Activated CD8-positive, alpha-beta memory T cell treated with anti-CD3 and anti-CD28 coated beads, Interleukin-2, amount 50 U/mL, for 48 hours (primary cell): ENCODE measurements around the gene UST.
"Not testable (repeated sequence)": the region's sequence is repeated elsewhere in the genome, so short reads cannot be mapped to it uniquely, and the experiment has no call there.

Experiments
- DNase-seq: peaks from one replicate; pipeline ENCODE4 v3.0.0-alpha.2; 2020

Gene UST

DNA sequence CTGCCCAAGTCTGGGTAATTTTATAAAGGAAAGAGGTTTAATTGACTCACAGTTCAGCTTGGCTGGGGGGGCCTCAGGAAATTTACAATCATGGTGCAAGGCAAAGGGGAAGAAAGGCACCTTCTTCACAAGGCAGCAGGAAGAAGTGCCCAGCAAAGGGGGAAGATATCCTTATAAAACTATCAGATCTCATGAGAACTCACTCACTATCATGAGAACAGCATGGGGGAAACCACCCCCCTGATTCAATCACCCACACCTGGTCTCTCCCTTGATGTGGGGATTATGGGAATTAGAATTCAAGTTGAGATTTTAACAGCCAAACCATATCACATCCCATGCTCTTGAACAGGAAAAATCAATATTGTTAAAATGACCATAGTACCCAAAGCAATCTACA lies 355.5 kb downstream of the UST start:
- DNase-seq = no peak

DNA sequence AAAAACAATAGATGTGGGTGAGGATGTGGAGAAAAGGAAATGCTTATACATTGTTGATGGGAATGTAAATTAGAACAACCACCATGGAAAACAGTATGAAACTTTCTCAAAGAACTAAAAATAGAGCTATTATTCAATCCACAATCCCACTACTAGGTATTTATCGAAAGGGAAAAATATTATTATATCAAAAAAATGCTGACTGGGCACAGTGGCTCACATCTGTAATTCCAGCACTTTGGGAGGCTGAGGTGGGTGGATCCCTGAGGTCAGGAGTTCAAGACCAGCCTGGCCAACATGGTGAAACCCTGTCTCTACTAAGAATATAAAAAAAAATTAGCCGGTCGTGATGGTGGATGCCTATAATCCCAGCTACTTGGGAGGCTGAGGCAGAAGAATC lies 357.1 kb downstream of the UST start:
- DNase-seq = not testable (repeated sequence)

DNA sequence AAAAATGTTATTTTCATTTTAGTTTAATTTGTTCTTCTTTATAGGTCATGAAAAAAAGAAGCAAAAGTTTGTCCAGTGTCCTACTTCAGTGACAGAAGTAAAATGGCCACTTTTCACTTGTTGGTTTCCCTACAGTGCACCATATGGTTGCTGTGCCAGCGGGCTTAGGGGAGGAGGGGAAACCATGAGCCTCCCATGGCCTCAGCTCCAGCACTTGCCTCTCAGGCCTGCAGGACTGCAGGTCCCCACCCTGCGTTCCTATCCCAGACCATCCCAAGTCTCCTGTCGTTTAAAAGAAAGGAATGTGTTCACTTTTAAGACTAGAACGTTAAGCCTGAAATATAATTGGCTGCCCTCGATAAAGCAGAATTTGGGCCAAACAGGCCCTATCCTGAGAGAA lies 360.7 kb downstream of the UST start:
- no peak for DNase-seq

DNA sequence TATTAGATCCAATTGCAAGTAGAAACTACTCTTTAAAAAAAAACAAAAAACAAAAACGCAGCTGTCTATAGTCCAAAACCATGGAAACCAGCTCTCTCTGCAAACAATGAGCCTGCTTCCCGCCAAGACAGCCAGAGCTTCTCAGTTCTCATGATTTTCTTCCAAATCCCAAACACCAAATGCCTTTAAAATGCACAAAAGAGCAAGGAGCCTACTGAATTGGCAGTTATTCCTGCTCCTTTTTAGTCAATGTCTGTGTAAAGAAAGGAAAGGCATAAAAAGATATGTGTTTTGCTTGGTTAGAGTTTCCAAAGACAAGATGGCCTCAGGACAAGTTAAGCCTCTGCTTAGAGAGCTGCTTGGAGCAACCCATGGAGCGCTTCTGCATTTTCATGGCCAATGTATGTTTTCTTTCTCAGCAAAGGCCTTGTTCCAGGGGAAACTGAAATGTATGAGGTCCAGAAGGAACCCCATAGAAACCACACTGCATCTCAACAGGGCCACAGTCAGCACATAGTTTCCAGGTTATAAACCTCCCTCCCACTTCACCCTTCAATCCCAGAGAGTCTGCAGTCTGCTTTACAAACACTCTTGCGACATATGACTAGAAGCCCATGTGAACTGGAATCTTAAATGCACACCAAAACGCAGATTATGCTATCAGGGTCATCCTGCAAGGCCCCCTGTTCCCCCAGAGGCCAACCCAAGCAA lies 361.4 kb downstream of the UST start:
- no peak for DNase-seq

DNA sequence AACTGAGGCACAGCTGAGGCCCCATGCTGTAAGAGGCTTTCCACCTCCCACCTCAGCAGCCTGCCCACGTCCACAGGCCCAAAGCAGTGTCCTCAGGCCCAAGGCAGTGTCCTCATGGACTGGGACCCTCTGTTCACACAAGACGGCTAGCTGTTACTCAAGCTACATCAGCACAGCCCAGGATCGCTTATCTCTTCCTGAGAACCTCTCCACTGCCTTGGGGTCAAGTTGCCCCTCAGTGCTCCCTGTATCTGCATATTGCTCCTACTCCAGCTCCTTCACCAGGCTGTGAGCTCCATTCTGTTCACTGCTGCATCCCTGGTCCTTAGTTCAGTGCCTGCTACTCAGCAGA lies 361.9 kb downstream of the UST start:
- no peak for DNase-seq

DNA sequence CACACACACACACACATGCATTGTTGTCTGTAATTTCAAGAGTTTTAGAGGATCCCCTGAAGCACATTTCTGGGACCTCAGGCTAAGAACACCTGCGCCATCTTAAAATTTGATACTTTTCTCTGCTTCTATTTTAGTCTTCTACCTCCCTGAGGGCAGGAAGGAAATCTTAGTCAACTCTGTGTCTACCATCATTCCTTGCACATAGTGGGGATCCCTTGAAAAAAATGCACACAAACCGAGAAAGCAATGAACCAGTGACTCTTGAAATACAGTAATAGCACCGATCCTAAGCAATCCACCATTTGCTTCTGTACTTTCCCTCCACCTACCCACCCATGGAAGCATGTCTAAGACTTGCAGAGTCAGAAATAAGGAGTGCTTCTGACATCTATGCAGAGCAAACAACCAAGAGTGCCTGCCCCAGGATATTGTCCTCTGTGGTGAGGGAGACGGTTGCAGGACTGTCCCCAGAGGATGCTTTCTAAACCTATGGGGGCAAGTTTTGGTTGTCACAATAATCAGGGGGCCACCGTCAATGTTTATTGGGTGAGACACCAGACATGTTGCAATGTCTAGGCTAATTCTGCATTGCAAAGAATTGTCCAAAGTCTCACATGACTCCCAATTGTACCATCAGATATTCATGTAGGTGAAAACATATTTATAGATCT lies 362.7 kb downstream of the UST start:
- DNase-seq = no peak

DNA sequence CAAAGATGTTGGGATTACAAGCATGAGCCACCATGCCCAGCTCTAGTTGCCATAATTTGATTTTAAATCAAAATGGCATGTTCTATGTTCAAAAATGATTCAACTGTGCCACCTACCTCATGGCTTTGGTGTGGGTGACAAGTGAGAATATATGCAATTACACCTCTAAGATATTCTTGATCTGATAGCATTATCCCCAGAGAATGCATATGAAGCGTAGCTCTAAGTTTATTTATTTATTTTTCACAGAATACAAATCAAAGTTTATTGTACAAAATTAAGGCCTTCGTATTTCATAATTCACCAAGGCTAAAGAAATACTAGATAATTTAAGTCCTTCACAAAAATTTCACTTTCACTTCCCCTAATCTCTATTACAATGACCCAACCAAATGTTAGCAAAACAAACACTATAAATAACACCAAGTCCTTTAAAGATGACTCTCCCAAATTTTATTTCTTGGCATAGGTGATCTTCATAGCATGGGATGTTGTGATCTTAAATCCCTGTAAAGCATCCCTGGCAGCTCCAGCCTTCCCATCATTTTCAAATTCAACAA lies 364.8 kb downstream of the UST start:
- no peak for DNase-seq

DNA sequence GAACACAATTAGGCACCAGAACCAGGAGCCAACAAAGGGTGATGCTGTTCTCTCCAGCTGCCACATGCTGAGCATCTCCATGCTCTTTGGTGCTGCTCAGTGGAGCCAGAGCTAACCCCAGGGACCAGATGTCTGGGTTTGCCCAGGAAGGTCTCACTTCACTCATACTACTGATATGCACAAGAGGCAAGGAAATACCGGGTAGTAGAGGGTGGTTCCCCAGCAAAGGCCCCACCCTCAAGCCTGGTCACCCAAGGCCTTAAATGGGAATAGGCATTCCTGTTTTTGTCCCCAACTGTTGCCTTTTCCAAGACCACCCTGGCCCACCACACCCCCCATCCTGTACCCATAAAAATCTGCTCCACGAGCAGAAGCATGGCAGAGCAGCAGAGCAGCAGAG lies 366.1 kb downstream of the UST start:
- DNase-seq = no peak

DNA sequence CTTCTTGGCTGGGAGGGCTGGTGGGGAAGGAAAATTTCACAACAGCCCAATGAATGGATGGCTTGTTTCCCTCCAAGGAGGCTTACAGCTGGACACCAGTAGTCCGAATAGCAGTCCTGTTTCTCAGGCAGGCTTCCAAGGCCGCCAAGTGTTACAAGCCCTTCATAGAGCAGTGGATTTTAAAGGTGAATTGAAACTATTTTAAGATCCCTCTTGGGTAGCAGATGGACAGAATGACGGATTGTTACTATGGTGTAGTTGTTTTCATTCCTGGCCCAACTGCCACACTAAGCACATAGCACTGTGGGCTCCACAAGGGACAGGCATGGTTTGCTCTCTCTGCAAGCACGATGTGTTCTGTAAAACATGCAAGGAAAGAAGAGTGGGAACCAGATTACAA lies 367.3 kb downstream of the UST start:
- DNase-seq = no peak

DNA sequence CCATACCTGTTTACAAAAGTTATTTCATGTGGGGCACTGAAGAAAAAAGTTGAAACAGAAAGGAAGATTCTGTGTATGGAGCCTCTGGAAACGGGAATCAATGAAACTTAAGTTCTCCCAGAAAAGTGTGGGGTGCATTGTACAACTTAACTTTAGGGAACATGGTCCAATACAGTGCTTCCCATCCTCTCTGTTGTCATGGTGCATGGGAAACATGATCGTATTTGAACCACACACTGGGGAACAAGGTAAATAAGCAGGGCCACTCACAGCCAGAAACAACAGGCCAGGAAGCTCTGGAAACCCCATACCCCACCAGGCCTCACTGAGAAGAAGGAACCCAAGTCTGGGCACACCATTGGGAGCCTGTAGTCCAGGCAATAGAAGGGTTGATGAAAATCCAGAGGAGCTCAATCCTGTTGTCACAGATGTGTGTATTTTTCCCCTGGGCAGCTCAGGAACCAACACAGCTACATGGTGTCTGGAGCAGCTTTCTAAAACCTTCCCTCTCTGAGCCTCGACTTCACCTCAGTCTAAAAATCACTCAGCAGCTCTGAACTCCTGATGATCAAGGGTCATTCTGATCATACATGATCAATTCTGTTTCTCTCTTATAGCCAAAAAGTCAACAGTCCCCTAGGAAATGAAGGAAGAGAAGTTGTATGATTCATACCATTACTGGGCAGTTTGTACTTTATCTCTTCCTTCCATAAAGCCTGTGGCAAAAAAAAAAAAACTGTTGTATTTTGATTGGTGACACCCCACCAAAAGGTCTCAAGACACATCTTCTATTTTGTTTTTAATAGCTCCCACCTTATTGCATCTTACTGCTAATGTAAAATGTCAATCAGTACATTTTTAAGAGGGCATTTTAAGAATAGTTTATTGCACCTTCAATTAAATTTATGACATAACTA lies 372.2 kb downstream of the UST start:
- no peak for DNase-seq

DNA sequence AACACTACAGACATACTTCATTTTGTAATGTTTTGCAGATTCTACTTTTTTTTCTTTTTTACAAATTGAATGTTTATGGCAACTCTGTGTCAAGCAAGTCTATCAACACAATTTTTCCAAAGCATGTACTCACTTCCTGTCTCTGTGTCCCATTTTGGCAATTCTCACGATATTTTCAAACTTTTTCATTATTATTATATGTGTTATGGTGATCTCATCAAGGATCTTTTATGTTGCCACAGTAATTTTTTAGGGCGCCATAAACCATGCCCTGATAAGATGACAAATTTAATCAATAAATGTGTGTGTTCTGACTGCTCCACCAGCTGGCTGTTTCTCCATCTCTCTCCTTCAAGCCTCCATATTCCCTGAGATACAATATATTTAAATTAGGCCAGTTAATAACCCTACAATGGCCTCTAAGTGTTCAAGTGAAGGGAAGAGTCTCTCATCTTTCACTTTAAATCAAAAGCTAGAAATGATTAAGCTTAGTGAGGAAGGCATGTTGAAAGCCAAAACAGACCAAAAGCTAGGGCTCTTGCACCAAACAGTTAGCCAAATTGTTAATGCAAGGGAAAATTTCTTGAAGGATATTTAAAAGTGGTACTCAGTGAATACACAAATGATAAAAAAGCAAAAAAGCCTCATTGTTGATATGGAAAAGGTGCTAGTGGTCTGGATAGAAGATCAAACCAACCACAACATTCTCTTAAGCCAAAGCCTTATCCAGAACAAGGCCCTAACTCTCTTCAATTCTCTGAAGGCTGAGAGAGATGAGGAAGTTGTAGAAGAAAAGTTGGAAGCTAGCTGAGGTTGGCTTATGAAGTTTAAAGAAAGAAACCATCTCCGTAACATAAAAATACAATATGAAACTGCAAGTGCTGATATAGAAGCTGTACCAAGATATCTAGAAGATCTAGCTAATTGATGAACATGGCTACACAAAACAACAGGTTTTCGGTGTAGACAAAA lies 376.3 kb downstream of the UST start:
- no peak for DNase-seq

DNA sequence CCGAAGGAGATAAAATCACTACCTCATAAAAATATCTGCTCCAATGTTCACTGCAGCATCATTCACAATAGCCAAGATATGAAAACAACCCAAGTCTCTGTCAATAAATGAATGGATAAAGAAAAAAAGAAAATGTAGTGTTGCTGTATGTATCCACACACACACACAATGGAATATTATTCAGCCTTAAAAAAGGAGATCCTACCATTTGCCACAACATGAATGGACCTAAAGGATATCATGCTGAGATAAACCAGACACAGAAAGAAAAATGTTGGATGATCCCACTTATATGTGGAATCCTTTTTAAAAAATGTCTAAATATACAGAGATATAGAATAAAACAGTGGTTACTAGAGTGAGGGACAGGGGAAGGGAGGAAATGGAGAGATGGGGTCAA lies 378.5 kb downstream of the UST start:
- DNase-seq = no peak
